ENCODE measurements around the gene IL23A.
"Not testable (repeated sequence)": the region's sequence is repeated elsewhere in the genome, so short reads cannot be mapped to it uniquely, and the experiment has no call there.

IL23A gene, protein sequence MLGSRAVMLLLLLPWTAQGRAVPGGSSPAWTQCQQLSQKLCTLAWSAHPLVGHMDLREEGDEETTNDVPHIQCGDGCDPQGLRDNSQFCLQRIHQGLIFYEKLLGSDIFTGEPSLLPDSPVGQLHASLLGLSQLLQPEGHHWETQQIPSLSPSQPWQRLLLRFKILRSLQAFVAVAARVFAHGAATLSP

DNA sequence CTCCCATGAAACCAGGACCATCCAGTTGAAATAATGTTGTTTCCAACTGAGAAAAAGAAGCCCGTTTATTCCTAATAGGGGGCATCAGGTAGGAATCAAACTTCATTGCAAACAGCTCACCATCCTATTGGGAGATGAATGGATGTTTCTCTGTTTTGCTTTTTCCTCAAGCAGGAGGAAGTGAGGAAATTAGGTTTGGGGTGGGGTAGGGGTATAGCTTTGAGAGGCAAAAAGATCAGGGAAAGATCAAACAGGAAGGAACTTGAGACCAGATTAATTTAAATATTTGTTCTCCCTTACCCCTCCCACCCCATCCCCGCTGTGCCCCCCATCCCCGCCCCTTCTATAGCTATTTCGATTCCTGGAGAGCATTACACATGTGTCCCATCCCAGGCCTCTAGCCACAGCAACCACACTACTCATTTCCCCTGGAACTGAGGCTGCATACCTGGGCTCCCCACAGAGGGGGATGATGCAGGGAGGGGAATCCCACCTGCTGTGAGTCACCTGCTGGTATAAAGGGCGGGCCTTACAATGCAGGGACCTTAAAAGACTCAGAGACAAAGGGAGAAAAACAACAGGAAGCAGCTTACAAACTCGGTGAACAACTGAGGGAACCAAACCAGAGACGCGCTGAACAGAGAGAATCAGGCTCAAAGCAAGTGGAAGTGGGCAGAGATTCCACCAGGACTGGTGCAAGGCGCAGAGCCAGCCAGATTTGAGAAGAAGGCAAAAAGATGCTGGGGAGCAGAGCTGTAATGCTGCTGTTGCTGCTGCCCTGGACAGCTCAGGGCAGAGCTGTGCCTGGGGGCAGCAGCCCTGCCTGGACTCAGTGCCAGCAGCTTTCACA, at the start of gene IL23A:
Gene IL23A (plus strand): TSS at position 577 of the 850 bp plus-strand sequence. CDS start 161 bp downstream, at position 738.
- DNase-seq (ENCODE audit: low read depth): peak; percentile 89

DNA sequence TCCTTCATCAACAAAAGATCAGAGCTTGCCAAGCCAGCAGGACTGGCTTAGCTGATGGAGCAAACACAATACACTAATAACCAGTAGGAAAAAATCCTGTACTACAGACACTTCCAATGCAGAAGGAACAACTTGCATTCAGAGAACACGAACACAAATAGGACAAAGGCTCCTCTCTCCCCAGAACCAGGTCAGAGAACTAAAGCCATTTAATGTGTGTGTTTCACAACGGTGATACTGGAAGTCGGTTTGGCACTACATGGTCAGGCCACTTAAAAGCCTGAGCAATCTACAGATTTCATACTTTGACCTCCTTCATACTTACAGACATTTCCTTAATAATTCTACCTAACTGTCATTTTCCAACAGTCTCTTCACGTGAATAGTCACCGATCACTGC, 44.9 kb upstream of the IL23A start:
- no peak for DNase-seq (ENCODE audit: low read depth)

DNA sequence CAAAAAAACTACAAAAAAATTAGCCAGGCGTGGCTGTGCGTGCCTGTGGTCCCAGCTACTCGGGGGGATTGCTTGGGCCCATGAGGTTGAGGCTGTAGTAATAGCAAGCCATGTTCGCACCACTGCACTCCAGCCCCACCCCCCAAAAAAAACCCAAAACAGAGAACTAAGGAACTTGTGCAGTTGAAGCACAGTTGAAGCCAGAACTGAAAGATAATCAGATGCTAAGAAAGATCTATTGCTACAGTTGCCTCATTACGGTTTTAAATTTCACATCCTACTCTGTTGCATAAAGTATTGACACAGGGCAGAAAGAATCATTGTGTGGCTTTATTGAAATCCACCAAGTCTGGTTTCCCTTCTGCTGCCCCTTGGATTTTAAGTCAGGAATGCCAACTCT, 42.4 kb upstream of the IL23A start:
- no peak for DNase-seq (ENCODE audit: low read depth)

DNA sequence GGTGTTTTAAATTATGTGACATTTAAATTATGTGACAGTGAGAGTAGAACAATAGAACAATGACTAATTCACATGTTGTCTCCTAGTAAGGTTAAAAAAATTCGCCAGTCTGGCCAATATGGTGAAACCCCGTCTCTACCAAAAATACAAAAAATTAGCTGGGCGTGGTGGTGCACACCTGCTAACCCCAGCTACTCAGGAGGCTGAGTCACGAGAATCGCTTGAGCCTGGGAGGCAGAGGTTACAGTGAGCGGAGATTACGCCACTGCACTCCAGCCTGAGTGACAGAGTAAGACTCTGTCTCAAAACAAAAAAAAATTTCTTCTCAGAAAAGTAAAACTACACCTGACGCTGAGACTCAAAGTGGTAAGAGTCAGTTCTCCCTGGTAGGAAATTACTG, 41.3 kb upstream of the IL23A start:
- no peak for DNase-seq (ENCODE audit: low read depth)

DNA sequence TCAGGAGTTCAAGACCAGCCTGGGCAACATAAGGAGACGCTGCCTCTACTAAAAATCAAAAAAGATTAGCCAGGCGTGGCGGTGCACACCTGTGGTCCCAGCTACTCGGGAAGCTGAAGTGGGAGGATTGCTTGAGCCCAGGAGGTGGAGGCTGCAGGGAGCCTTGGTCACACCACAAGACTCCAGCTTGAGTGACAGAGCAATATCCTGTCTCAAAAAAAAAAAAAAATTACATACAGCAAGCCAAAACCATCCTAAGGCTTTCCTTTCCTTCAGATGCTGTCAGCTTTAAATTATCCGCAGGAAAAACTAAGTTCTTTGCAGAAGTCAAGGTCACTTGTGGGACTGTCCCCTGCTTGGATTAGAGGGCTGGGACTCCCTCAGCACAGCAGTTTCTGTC, 39.9 kb upstream of the IL23A start:
- DNase-seq (ENCODE audit: low read depth): no peak

DNA sequence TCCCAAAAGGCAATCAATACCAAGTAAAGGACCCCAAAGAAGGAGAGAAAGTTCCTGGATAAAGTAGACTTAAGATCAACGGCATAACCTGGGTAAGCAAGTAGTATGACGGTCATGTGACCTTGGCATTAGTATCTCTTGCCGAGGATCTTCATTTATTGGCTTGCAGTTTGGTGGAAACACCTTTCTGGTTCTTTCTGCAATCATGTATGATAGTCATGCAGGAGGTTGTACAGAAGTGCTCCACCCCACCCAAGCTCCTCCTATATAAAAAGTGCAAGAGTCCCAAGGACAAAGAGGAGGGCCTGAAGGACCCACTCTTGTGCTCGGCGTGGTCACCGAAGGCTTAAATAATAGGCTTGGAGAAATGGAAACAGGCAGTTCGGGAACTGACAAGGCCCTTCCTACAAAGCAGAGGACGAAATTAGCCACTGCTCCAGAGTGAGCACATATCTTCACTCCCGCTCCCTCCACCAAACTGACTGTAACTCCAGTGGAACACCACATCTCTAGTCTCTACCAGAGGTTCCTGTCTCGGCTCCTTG, 39.3 kb upstream of the IL23A start:
- DNase-seq (ENCODE audit: low read depth): peak; percentile 13

DNA sequence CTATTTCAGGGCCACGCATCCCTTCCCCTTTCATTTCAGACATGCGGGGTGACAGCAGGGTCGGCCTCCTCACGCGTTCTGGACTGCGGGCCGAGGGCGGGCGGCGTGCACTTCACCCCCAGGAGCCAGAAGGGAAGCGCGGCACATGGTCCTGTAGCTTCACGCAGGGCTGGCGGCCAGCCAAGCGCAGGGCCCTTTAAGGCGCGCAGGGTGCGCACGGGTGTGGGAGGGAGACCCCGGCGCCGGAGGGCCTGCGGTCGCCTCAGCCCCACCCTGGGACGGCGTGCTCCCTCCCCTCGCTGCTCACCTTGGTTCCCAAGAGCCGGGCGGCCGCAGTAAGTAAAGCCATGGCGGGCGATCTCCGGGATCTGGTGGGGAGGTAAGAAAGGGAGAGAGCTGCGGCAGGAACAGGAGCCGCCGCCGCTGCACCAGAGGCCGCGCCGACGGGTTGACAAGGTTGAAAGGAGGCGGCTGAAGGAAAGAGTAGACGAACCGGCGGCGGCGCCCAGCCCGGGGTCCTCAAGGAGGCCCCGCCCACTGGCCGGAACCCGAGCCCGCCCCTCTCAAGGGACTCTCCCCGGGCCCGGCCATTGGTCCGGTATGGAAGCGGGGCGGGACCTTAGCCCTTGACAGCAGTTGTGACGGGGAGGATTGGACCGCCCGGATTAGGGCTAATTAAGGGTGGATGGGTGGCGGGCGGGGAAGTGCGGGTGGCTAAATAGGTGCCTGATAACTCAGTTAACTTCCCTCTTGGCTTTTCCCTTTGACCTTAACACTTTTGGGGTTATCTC, 38.6 kb upstream of the IL23A start, which contains the start of gene CS:
Gene CS (minus strand): TSS at position 478 of the 791 bp plus-strand sequence. CDS start 129 bp downstream, at position 349.
- peak; percentile 98 for DNase-seq (ENCODE audit: low read depth)

DNA sequence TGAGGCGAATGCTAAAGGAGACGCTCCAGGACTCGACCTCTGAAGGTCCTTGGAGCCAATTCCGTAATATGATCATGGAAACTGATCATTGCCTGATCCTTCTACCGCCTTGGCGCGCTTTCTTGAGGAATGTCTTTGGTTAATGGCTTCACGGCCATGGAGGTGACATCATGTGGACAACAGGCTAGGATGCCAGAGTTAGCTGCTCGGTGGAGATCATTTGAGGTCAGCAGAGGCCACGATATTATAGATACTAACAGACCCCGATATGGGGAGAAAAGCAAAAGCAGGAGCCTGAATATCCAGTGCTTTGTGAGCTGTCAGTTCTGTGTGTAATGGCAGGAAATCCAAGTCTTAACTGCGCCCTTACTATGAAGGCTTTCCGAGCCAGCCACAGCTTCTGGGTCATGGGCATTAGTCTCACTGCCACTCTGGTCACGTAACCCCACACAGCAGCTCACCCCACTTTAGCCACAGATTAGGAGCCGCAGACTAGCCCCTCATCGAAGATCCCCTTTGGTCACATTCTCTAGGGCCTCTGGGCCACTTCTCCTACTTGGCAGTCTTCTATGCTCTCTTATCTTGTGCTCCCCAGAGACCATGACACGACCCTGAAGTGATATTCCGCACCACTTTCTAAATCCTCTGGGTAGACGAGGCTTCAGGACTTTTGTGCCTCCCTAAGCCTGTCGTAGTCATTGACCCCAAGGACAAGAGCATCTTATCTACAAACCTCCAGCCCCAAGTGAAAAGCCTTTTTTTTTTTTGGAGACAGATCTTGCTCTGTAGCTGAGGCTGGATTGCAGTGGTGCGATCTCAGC, 37.8 kb upstream of the IL23A start:
- DNase-seq (ENCODE audit: low read depth): no peak

DNA sequence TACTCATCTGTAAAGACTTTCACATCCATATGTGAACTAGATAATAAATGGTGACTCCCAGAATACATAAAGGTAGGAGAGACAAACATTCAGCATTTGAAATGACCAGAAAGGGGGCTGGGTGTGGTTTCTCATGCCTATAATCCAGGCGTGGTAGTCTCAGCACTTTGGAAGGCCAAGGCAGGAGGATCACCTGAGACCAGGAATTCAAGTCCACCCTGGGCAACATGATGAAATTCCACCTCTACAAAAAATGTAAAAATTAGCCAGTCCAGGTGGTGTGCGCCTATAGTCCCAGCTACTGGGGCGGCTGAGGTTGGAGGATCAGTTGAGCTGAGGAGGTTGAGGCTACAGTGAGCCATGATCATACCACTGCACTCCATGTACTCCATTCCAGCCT, 34.4 kb upstream of the IL23A start:
- DNase-seq (ENCODE audit: low read depth): no peak

DNA sequence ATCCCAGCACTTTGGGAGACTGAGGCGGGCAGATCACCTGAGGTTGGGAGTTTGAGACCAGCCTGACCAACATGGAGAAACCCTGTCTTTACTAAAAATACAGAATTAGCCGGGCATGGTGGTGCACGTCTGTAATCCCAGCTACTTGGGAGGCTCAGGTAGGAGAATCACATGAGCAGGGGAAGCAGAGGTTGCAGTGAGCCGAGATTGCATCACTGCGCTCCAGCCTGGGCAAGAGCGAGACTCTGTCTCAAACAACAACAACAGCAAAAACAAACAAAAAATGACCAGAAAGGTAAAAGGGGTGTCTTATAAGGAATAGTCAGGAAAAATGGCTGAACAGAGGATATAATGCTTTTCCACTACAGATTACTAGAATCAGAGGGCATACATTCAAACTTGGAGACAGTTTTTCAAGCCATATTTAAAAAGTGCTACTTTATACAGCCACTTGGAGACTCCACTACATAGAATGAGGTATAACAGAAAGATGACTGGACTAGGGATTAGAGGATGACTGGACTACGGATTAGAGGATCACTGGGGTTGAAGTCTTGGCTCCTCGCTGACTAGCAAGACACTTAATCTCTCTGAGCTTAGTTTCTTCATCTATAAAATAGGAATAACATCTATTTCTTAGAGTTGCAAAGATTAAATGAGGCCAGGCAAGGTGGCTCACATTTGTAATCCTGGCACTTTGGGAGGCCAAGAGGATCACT, 33.7 kb upstream of the IL23A start:
- DNase-seq (ENCODE audit: low read depth): no peak

DNA sequence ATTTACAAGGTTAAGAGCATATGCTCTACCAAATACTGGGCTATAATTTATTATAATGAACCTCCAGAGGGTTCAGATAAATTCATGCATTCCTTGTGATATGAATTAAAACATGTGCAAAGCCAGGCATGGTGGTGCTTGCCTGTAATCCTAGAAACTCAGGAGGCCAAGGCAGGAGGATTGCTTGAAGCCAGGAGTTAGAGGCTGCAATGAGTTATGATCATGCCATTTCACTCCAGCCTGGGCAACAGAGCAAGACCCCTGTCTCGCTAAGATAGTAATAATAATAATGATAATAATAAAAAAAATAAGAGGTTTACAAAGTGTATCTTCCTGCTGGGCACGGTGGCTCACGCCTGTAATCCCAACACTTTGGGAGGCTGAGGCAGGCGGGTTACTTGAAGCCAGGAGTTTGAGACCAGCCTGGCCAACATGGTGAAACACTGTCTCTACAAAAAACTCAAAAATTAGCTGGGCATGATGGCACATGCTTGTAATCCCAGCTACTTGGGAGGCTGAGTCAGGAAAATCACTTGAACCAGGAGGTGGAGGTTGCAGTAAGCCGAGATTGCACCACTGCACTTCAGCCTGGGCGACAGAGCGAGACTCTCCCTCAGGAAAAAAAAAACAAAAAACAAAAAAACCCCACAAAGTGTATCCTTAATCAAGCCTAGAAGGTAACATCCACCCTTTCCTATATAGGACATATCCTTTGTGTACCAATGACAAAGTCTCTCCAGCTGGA, 31.3 kb upstream of the IL23A start:
- no peak for DNase-seq (ENCODE audit: low read depth)

DNA sequence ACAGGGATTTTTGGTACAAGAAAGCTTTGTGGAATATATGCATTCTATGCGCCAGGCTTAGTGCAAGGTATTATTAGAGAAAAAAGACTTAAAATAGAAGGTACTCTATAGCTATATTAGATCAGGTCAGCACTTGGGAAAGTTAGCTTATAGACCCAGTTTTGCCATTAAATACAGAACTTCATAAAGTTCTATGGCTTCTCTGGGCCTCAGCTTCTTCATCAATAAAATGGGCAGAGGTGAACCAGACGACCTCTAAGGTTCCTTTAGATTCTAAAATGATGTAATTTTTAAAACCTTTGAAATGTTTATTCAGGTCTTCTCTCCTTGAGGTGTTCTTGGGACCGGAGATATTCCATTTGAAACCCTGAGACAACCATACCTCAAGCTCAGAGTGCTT, 30.0 kb upstream of the IL23A start:
- DNase-seq (ENCODE audit: low read depth): no peak

DNA sequence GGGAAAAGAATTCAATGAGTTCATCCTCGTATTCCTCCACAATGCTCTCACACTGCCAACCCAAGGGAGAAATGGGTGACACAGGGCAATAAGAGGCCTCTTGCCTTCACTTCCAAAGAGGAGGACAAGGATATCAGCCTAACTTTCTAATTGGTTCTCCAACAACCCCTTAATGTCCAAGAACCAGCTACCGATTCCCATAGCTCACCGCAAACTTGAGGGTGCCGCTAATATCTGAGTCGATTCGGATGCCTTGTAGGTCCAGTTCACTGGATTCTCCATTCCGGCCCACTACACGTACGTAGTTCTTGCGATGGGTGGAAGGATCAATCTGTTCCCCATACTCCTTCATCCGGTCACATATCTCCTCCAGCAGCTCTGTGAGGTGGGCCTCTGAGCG, 27.7 kb upstream of the IL23A start:
- no peak for DNase-seq (ENCODE audit: low read depth)

DNA sequence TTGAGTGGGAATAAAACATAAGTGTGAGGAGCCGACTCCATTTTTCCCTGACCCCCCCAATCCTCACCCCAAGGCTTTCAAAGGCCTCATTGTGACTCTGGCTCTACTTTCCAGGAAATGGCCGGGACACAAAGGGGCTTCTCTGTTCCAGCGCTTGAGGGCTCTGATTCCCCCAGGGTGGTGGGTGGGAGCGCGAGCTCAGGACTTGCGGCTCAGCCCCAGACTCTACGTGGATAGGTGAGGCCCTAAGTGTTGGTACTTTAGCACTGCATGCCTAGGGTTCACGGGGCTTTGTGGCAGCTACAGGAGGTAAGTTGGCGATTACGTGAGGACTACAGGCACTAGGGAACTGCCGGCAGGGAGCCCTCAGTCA, 23.4 kb upstream of the IL23A start:
- no peak for DNase-seq (ENCODE audit: low read depth)

DNA sequence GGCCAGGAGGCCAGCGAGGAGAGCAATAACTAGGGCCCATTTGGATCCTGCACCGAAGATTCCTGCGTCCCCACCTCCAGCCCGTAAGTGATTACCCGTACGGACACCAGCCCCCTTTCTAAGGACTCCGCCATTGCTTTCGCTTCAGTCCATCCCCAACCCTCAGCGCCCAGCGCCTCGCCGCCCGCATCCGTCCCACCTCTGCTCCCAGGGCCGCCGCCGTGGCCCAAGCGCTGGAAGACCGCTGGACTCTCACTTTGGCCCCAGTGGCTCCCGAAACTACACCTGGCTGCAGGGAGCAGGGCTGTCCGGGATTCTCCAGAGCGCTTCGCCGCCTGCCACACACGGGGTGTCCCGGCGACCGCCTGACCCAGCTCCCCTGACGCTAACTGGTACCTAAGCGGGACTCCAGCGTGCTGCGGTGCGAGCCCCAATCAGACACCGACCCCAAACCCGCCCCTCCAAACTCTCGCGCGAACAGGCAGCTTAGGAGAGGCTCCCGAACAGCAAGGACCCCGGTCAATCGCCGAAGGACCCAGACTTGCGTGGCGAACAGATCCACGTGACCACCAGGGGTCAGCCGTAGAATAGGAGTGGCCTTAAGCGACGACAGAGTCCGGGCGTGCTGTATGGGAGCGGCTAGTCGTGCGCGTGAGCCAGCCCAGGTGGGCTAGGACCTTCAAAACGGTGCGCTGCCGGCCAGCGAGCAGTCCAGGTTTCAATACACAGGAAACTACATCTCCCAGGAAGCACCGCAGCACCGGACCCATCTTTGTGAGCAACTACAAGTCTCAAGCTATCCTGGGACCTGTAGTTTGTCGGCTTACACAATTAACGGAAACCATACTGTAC, 22.8 kb upstream of the IL23A start, which contains the start of gene CNPY2:
Gene CNPY2 (minus strand): TSS at position 367 of the 852 bp plus-strand sequence. CDS start 771 bp downstream, outside the sequence.
- DNase-seq (ENCODE audit: low read depth): peak; percentile 85

DNA sequence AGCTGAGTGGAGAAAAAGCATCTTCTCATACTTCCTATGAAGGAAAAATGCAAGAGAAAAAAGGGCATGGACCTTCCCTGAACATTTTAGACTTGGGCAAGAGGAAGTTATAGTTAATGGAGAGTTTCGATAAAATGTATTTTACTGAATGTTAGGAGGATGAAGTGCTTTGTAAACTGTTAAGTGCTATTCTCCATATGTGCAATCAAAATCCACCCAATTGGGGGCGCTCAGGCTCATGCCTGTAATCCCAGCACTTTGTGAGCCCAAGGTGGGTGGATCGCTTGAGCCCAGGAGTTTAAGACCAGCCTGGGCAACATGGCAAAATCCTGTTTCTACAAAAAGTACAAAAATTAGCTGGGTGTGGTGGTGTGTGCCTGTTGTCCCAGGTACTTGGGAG, 21.0 kb upstream of the IL23A start:
- no peak for DNase-seq (ENCODE audit: low read depth)

DNA sequence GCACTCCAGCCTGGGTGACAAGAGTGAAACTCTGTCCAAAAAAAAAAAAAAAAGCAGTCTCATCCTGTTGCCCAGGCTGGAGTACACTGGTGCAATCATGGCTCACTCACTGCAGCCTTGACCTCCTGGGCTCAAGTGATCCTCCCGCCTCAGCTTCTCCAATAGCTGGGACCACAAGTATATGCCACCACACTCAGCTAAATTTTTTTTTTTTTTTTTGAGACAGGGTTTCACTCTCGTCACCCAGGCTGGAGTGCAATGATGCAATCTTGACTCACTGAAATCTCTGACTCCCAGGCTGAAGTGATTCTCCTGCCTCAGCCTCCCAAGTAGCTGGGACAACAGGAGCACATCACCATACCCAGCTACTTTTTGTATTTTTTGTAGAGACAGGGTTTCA, 17.7 kb upstream of the IL23A start:
- no peak for DNase-seq (ENCODE audit: low read depth)

DNA sequence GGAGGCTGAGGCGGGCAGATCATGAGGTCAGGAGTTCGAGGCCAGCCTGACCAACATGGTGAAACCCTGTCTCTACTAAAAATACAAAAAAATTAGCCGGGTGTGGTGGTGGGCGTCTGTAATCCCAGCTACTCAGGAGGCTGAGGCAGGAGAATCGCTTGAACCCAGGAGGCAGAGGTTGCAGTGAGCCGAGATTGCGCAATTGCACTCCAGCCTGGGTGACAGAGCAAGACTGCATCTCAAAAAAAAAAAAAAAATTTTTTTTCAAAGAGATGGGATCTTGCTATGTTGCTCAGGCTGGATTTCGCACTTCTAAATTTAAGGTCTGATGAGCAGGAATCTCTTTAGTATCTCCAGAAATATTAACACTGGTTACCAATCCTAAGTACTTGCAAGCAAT, 17.1 kb upstream of the IL23A start:
- DNase-seq (ENCODE audit: low read depth): not testable (repeated sequence)

DNA sequence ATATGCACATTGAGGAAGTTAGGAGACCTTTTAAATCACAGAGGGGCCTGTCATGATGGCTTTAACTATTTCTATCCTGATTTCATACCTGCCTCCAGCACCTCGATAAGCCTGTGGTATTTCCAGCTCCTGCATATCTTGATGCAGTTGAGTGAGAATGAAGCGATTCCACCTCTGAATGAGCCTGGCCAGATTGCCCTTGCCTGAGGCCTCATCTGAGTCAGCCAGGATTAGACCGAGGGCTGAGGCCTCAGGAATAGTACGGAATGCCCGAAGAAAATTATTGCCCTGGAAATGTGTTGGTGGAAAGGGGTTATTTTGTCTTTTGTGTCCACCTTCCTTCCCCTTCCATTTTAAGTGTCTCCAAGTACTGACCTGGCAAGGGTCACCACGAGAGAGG, 14.5 kb upstream of the IL23A start:
- DNase-seq (ENCODE audit: low read depth): no peak

Data from stimulated activated CD4-positive, alpha-beta T cell treated with anti-CD3 and anti-CD28 coated beads, Interleukin-2, amount 100 ng/mL, for 4 hours (primary cell).